Endothelial cell of umbilical vein (primary cell): ENCODE data around the gene POGLUT3. TPM values are rescaled to one million over a fixed set of nuclear protein-coding genes. Genes with fewer than 3 reads are reported as not detected.

Experiments used
- BruUV-seq: library from RNA; stranded (reverse); fragments of 400-500 nt; replicated peaks from 2 replicates; lab custom pipeline; 2021; lab: Mats Ljungman, UMichigan
- CTCF ChIA-PET: fragments of 300-600, 350-600 bp; sonication (Branson Sonifier 250); formaldehyde crosslinking; loops from one replicate; lab custom pipeline; 2021; ENCODE audit warnings: antibody characterized with exemption, inconsistent platforms; lab: Charles Lee
- POLR2A ChIA-PET: fragments of 300-600, 350-600 bp; sonication (Branson Sonifier 250); formaldehyde crosslinking; loops from one replicate; lab custom pipeline; 2021; ENCODE audit warnings: antibody characterized with exemption, inconsistent platforms; lab: Charles Lee
- DNase-seq: peaks from one replicate; pipeline ENCODE4 v3.0.0-alpha.2; 2011; ENCODE audit warnings: low read depth, low spot score
- FAIRE-seq: peaks from 2 replicates; lab custom pipeline; 2011; peaks lifted over from hg19 to GRCh38; lab: Jason Lieb, UNC
- H2AFZ ChIP-seq: 2 replicates; pipeline ENCODE4 v1.6.0; 2012; ENCODE audit warnings: low read depth, low read length, control low read depth, inconsistent platforms
- H3K27ac ChIP-seq: 2 replicates; pipeline ENCODE4 v1.5.1; 2011; ENCODE audit warnings: low read depth, mild to moderate bottlenecking, control low read depth, low read length, moderate library complexity; ENCODE audit not compliant: insufficient read depth
- H3K27me3 ChIP-seq, 2 experiments: 2 replicates each; pipeline versions ENCODE4 v1.6.0 to v1.6.1; 2011; ENCODE audit warnings: low read length in 2 of 2, mixed read lengths in 1 of 2; ENCODE audit not compliant: control insufficient read depth in 2 of 2, insufficient read depth in 2 of 2
- H3K36me3 ChIP-seq, 2 experiments: 2 replicates in 1 of 2; 3 replicates in 1 of 2; pipeline ENCODE4 v1.5.1; 2011; ENCODE audit warnings: low read length in 2 of 2, mild to moderate bottlenecking in 1 of 2, moderate library complexity in 1 of 2; ENCODE audit not compliant: control insufficient read depth in 2 of 2, insufficient read depth in 2 of 2; ENCODE audit errors: extremely low read depth in 1 of 2
- H3K4me1 ChIP-seq: 3 replicates; pipeline ENCODE4 v1.5.1; 2011; ENCODE audit warnings: mild to moderate bottlenecking, low read length; ENCODE audit not compliant: control insufficient read depth, insufficient read depth; ENCODE audit errors: extremely low read depth
- H3K4me2 ChIP-seq: 2 replicates; pipeline ENCODE4 v1.6.1; 2011; ENCODE audit warnings: low read length, control low read depth, mixed read lengths; ENCODE audit not compliant: insufficient read depth
- H3K4me3 ChIP-seq, 3 experiments: fragments of 200-600 bp in 1 of 3; sonication (generic), shearing (Covaris generic) in 1 of 3; replicated peaks in 1 of 3; 2 replicates each; pipeline ENCODE4 v1.5.1; 2011 to 2016; ENCODE audit warnings: control low read depth in 3 of 3, low read length in 3 of 3, mild to moderate bottlenecking in 2 of 3, inconsistent platforms in 1 of 3, low read depth in 1 of 3, moderate library complexity in 1 of 3; ENCODE audit not compliant: insufficient read depth in 1 of 3
- H3K79me2 ChIP-seq: 2 replicates; pipeline ENCODE4 v1.6.0; 2012; ENCODE audit warnings: low read length, inconsistent platforms; ENCODE audit not compliant: control insufficient read depth, insufficient read depth
- H3K9ac ChIP-seq: replicated peaks from 2 replicates; pipeline ENCODE3; 2011; ENCODE audit warnings: low read length, control low read depth; ENCODE audit not compliant: insufficient read depth; ENCODE audit errors: extremely low read depth
- H3K9me1 ChIP-seq: replicated peaks from 3 replicates; pipeline ENCODE4 v1.6.0; 2011; ENCODE audit warnings: mild to moderate bottlenecking, low read length; ENCODE audit not compliant: control insufficient read depth, insufficient read depth; ENCODE audit errors: extremely low read depth
- H3K9me3 ChIP-seq: replicated peaks from 2 replicates; pipeline ENCODE4 v1.5.1; 2012; ENCODE audit warnings: low read length, inconsistent platforms; ENCODE audit not compliant: control insufficient read depth, insufficient read depth
- H4K20me1 ChIP-seq: replicated peaks from 2 replicates; pipeline ENCODE3; 2011; ENCODE audit warnings: mild to moderate bottlenecking, low read length; ENCODE audit not compliant: control insufficient read depth, insufficient read depth; ENCODE audit errors: extremely low read depth
- EZH2 ChIP-seq: IDR thresholded peaks from 2 replicates; pipeline ENCODE4 v1.6.1; 2012; ENCODE audit warnings: borderline replicate concordance, low read depth, mild to moderate bottlenecking, moderate library complexity, low read length, inconsistent platforms; ENCODE audit not compliant: severe bottlenecking
- FOS ChIP-seq: IDR thresholded peaks from 2 replicates; pipeline ENCODE4 v1.6.1; 2011; ENCODE audit warnings: mild to moderate bottlenecking, low read length, moderate library complexity, borderline replicate concordance; ENCODE audit not compliant: insufficient read depth
- GATA2 ChIP-seq: IDR thresholded peaks from 2 replicates; pipeline ENCODE4 v1.7.0; 2011; ENCODE audit warnings: low read depth, mild to moderate bottlenecking, moderate library complexity, mixed read lengths, low read length; ENCODE audit not compliant: insufficient read length, insufficient read depth
- JUN ChIP-seq: IDR thresholded peaks from 2 replicates; pipeline ENCODE4 v1.6.1; 2011; ENCODE audit warnings: borderline replicate concordance, low read depth; ENCODE audit not compliant: insufficient read length, insufficient read depth
- MYC ChIP-seq: IDR thresholded peaks from one replicate; pipeline ENCODE4 v1.6.1; 2011; ENCODE audit warnings: mild to moderate bottlenecking, low read depth, low read length
- POLR2A ChIP-seq: IDR thresholded peaks from 2 replicates; pipeline ENCODE4 v1.6.1; 2012; ENCODE audit warnings: low read depth, mild to moderate bottlenecking, control low read depth, low read length
- POLR2AphosphoS5 ChIP-seq: IDR thresholded peaks from 2 replicates; pipeline ENCODE4 v1.6.1; 2012; ENCODE audit warnings: low read depth, mild to moderate bottlenecking, control low read depth, low read length, moderate library complexity; ENCODE audit not compliant: insufficient read depth
- dilution Hi-C: fragments of 300-500 bp; cut with MboI; formaldehyde crosslinking; loops from one replicate; pipeline ENCODE4 v1.15.0; 2019; ENCODE audit warnings: low sequenced_read_pairs; ENCODE audit not compliant: extremely low pct_ligation_motif_present
- intact Hi-C: fragments of 100-400 bp; cut with micrococcal nuclease; formaldehyde crosslinking; loops from one replicate; pipeline ENCODE4 v1.10.0; 2022
- polyA plus RNA-seq, 4 experiments: library from polyadenylated mRNA; depleted of rRNA in 3 of 4; stranded (reverse) in 3 of 4; unstranded in 1 of 4; fragments of >200 nt; gene quantifications; 2 replicates each; pipeline versions ENCODE4 v1.2.1 to v1.2.3, GENCODE V29; 2011 to 2012; ENCODE audit warnings: missing spikeins in 1 of 4
- total RNA-seq: library from RNA; stranded (reverse); gene quantifications from 2 replicates; pipeline ENCODE4 v1.2.3, GENCODE V29; 2021
- TF ChIP-seq, protein P1 (sequence below), 2 donors: IDR thresholded peaks; 1 replicate in 1 of 2; 2 replicates in 1 of 2; pipeline ENCODE4 v1.5.1; 2011; ENCODE audit warnings: low read length in 2 of 2, mild to moderate bottlenecking in 2 of 2, moderate library complexity in 2 of 2, control low read depth in 1 of 2, inconsistent platforms in 1 of 2, low read depth in 1 of 2; ENCODE audit not compliant: insufficient read depth in 1 of 2; ENCODE audit errors: extremely low read depth in 1 of 2
- TF ChIP-seq, protein P2 (sequence below): IDR thresholded peaks from 2 replicates; pipeline ENCODE4 v1.6.1; 2011; ENCODE audit not compliant: insufficient read depth, insufficient read length

The POGLUT3 gene
- total and polyA plus RNA-seq, 2 donors (not counting 3 experiments of a cell fraction or from before 2014, with no cell fraction given), result 14.3 to 46.4 TPM

DNA sequence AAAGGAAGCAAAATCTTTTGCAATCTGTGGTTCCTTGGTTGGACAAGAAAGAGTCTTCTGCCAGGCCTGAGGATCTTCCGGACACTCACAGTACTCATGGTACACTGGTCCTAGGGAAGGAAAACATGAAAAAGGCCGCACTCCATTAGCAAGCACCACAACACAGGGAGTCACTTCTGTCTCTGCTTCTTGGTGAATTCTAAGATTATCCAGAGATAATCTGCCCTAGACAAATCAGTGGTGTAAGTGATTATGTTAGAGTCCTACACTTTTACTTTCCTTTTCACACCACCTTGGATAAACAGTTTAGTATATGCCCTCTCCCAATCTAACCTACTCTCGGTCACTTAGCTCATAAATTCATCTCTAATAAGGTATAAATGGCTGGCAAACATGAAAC, 11.9 kb downstream of the POGLUT3 start:
- Histone ChIP-seq H3K79me2 (no peaks in the 10 kb centered on the region), H3K9ac (no peak overlapping the region), H3K4me1 (no peaks in the 10 kb centered on the region), H3K9me3 (no peaks in the 10 kb centered on the region), H3K36me3 (peaks cover 3 to 6% of the 10 kb centered on the region in 2 experiments), H3K4me2 (no peak overlapping the region), H3K27ac (no peak overlapping the region), H2AFZ (no peak overlapping the region), H3K4me3 (no peak overlapping the region), H3K27me3 (no peaks in the 10 kb centered on the region), H4K20me1 (no peaks in the 10 kb centered on the region), H3K9me1 (no peaks in the 10 kb centered on the region)
- no peak for FAIRE-seq
- DNase-seq, result no peak
- TF ChIP-seq POLR2AphosphoS5 (no peak), JUN (no peak), MYC (no peak), EZH2 (no peak), POLR2A (no peak), FOS (no peak), GATA2 (no peak)
- TF ChIP-seq, protein P1, sequence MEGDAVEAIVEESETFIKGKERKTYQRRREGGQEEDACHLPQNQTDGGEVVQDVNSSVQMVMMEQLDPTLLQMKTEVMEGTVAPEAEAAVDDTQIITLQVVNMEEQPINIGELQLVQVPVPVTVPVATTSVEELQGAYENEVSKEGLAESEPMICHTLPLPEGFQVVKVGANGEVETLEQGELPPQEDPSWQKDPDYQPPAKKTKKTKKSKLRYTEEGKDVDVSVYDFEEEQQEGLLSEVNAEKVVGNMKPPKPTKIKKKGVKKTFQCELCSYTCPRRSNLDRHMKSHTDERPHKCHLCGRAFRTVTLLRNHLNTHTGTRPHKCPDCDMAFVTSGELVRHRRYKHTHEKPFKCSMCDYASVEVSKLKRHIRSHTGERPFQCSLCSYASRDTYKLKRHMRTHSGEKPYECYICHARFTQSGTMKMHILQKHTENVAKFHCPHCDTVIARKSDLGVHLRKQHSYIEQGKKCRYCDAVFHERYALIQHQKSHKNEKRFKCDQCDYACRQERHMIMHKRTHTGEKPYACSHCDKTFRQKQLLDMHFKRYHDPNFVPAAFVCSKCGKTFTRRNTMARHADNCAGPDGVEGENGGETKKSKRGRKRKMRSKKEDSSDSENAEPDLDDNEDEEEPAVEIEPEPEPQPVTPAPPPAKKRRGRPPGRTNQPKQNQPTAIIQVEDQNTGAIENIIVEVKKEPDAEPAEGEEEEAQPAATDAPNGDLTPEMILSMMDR (IDR thresholded peaks at IDR 0.05; ENCODE audit: extremely low read depth in 1 of 2, insufficient read depth in 1 of 2, low read depth in 1 of 2, low read length in 2 of 2), result no peak
- TF ChIP-seq, protein P2, sequence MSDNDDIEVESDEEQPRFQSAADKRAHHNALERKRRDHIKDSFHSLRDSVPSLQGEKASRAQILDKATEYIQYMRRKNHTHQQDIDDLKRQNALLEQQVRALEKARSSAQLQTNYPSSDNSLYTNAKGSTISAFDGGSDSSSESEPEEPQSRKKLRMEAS, result no peak
- no TSS peak for BruUV-seq
- ChIA-PET CTCF (no interaction called here), POLR2A (no interaction called here)
- intact Hi-C loops, result no loop called here
- dilution Hi-C loops, result no loop called here
